Islet precursor cell (in vitro differentiated cells): ENCODE data around the gene LRRC37B.
"Not testable (repeated sequence)": the region's sequence is repeated elsewhere in the genome, so short reads cannot be mapped to it uniquely, and the experiment has no call there.

Experiments
- DNase-seq: peaks from one replicate; pipeline ENCODE4 v3.0.0-alpha.2; 2018

Gene LRRC37B

DNA sequence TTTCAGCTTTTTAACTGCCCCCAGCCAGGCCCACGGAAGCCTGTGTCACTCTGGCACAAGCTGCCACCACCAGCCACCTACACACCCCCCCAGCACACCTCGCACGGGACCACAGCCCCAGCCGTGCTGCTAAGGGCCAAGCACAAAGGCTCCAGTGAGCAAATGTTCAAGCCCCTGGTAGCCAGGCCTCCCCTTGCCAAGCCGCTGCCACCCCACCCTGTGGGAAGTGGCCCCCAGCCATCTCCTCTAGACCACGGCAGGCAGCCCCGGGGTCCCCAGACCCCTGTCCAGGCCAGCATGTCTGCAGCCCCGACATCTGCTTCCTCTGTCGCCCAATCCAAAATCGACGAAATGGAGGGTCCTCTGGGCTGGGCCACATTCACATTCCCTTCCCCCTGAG lies 35.1 kb downstream of the LRRC37B start:
- not testable (repeated sequence) for DNase-seq

- DNase-seq: not testable (repeated sequence)
Measured at GRCh38 chr17:32045611-32046010, 38.4 kb downstream of the LRRC37B start.

DNA sequence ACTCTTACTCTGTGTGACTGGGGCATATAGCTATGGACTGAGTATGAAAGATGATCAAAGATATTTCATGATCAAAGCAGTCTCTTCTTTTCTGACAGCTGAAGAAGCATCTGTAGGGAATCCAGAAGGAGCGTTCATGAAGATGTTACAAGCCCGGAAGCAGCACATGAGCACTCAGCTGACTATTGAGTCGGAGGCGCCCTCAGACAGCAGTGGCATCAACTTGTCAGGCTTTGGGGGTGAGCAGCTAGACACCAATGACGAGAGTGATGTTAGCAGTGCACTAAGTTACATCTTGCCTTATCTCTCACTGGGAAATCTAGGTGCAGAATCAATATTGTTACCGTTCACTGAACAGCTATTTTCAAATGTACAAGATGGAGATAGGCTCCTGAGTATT lies 40.5 kb downstream of the LRRC37B start:
- DNase-seq: peak; percentile 31

DNA sequence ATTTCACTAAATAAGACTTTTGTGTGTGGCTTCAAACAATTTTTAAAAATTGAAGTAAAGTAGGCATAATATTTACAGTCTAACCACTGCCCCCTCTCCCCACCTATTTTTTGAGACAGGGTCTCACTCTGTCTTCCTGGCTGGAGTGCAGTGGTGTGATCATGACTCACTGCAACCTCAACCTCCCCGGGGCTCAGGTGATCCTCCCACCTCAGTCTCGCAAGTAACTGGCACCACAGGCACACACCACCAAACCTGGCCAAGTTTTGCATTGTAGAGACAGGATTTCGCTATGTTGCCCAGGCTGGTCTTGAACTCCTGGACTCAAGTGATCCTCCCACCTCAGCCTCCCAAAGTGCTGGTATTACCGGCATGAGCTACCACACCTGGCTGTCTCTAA lies 47.8 kb downstream of the LRRC37B start:
- peak; percentile 54 for DNase-seq

GRCh38 chr17:32055425-32055824 lies 48.2 kb downstream of the LRRC37B start:
- not testable (repeated sequence) for DNase-seq

DNA sequence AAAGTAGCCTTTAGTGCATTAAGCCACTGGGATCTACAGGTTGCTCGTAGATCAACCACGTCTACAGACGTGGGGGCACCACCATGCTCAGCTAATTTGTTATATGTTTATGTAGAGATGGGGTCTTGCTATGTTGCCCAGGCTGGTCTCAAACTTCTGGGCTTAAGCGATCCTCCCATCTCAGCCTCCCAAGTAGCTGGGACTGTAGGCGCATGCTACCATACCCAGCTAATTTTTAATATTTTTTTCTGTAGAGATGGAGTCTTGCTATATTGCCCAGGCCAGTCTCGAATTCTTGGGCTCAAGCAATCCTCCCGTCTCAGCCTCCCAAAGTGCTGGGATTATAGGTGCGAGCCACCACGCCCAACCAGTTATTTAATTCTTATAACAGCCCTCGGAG lies 49.3 kb downstream of the LRRC37B start:
- not testable (repeated sequence) for DNase-seq

GRCh38 chr17:32057460-32058105 lies 50.4 kb downstream of the LRRC37B start:
- DNase-seq: not testable (repeated sequence)

- not testable (repeated sequence) for DNase-seq
Measured at GRCh38 chr17:32060695-32061094, 53.5 kb downstream of the LRRC37B start.

DNA sequence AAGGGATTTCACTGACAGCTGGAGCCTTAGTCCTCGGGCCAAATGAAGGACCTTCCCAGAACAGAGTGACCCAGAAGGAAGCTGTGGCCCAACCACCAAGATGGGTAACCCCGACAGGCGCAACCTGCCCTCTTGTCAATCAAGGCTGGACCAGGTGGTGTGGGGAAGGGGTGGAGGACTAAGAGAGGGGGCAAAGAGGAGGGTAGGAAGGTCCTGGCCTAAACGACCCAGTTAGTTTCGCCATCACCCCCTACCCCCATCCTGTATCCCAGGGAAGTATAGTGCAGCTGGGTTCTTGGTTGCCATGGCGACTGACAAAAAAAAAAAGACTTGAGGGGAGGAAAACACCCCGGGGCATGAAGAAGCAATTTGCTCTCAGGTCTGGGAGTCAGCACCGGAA lies 54.7 kb downstream of the LRRC37B start:
- not testable (repeated sequence) for DNase-seq

GRCh38 chr17:32064091-32064490 lies 56.9 kb downstream of the LRRC37B start:
- DNase-seq: not testable (repeated sequence)

- not testable (repeated sequence) for DNase-seq
Measured at GRCh38 chr17:32066123-32066680, 59.0 kb downstream of the LRRC37B start.

DNA sequence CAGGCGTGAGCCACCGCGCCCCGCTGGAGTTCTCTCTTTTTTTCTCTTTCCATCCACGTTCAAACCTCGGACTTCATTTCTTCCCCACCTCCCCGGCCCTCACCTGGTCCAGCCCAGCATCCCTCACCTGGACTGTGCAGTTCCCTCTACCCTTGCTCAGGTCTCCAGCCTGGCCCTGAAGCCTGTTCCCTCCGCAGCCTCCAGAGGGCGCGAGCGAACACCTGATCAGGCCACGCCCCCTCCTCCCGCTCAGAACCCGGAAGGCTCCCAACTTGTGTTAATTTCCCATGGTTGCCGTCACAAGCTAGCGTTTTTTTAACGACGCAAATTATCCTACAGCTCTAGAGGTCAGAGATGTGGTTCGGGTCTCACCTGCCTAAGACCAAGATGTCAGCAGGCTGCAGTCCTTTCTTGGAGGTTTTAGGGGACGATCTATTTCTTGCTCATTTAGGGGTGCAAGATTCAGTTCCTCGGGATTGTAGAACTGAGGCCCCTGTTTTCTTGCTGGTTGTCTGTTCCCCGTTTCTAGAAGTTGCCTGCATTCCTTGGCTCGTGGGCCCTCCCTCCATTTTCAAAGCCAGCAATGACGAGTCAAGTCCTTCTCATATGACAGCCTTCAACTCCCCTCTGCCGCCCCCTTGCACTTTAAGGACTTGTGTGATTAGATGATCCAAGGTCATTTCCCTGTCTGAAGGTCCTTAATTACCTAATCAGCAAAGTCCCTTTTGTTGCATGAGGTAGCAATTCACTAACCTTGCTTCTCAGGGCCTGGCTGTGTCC lies 59.9 kb downstream of the LRRC37B start:
- DNase-seq: not testable (repeated sequence)

GRCh38 chr17:32069067-32069466 lies 61.9 kb downstream of the LRRC37B start:
- not testable (repeated sequence) for DNase-seq

DNA sequence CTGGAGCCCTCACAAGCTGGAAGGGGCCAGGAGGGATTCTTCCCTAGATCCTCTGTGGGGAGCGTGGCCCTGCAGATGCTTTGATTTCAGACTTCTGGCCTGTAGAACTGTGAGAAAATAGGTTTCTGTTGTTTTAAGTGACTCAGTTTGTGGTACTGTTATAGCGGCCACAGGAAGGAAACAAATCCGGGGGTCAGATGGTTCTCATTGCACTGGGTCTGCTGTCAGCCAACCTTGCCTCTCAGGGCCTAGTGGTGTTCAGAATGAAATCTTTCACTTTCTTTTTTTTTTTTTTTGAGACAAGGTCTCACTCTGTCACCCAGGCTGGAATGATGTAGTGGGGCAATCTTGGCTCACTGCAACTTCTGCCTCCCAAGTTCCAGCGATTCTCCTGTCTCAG lies 64.8 kb downstream of the LRRC37B start:
- DNase-seq: not testable (repeated sequence)

DNA sequence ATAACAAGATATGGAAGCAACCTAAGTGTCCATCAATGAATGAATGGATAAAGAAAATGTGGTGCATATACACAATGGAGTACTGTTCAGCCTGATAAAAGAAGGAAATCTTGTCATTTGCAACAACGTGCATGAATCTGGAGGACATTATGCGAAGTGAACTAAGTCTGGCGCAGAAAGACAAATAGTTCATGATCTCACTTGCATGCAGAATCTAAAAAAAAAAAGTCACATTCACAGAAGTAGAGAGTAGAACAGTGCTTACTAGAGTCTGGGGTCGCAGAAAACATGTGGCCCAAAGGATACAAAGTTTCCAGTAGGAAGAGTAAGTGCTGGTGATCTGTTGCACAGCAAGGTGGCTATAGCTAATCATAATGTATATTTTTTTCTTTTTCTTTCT lies 65.9 kb downstream of the LRRC37B start:
- not testable (repeated sequence) for DNase-seq

DNA sequence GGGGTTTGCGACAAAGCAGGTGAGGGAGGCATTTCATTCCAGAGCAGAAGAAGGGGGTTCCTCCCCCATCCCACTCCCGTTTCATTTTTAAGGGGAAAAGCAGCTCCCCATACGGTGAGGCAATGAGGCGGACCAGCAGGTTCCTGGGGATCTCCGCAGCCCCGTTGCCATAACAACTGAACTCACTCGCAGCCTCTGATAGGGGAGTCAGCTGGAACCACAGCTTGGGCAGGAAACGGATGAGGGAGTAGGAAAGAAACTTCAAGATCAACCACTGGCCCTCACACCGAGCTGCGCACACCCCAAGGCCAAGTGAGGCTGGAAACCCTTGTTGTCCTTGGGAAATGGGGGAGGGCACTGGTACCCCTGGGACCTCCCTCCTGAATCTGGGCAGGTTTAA lies 72.6 kb downstream of the LRRC37B start:
- DNase-seq: peak; percentile 69

- peak; percentile 51 for DNase-seq
Measured at GRCh38 chr17:32083550-32083979, 76.4 kb downstream of the LRRC37B start.

- DNase-seq: peak; percentile 91
Measured at GRCh38 chr17:32084003-32084941, 77.1 kb downstream of the LRRC37B start.

- DNase-seq: peak; percentile 50
Measured at GRCh38 chr17:32084942-32085829, 78.0 kb downstream of the LRRC37B start.

DNA sequence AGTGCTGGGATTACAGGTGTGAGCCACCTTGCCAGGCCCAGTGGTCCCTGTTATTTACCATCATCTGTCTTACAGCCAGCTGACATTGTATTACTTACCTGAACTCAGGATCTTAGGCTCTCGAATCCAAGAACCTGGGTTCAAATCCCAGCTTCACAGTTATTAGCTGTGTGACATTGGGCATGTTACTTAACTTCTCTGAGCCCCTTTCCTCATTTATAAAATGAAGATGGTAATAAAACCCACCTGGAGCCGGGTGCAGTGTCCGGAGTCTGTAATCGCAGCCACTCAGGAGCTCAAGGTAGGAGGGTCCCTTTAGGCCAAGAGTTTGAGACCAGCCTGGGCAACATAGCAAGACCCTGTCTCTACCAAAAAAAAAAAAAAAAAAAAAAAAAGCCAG lies 79.7 kb downstream of the LRRC37B start:
- DNase-seq: not testable (repeated sequence)

GRCh38 chr17:32092062-32092461 lies 84.9 kb downstream of the LRRC37B start:
- DNase-seq: not testable (repeated sequence)

GRCh38 chr17:32099686-32100085 lies 92.5 kb downstream of the LRRC37B start:
- DNase-seq: no peak
